ENCODE data around the gene SELENOT. TPM values are rescaled to one million over a fixed set of nuclear protein-coding genes. Genes with fewer than 3 reads are reported as not detected.

SELENOT gene
- polyA plus RNA-seq, 1 of the 3 experiments (the other 2 are of a cell fraction) = 143 TPM

GRCh38 chr3:150666167-150666566 is 63.0 kb downstream of the SELENOT start (continued):
- no peak for TF ChIP-seq CHD2 (IDR thresholded peaks at IDR 0.05; ENCODE audit: low read length, partially characterized antibody)

GRCh38 chr3:150673966-150674365 is 70.8 kb downstream of the SELENOT start:
- ChIA-PET POLR2A (no interaction called here), CTCF (no interaction called here)
- no peaks in the 10 kb centered on the region for H3K79me2 ChIP-seq (ENCODE audit: insufficient read depth)
- H3K36me3 ChIP-seq (replicated peaks in 1 of 2; ENCODE audit: control insufficient read depth in 1 of 2, insufficient read depth in 2 of 2, low read length in 1 of 2) = no peaks in the 10 kb centered on the region
- no peaks in the 10 kb centered on the region for H4K20me1 ChIP-seq (ENCODE audit: insufficient read depth)
- no peak for DNase-seq
- H3K9me3 ChIP-seq = peaks cover 9% of the 10 kb centered on the region; the same call in 1 of the 2 replicates
- H3K9ac ChIP-seq = no peak overlapping the region
- no peaks in the 10 kb centered on the region for H3F3A ChIP-seq (replicated peaks; ENCODE audit: insufficient read depth)
- H3K4me1 ChIP-seq (ENCODE audit: control insufficient read depth in 1 of 2, insufficient read depth in 2 of 2, low read depth in 1 of 2, low read length in 1 of 2) = no peaks in the 10 kb centered on the region
- WGBS (ENCODE audit: low lambda C conversion rate) = 22% methylated on average over 3 of the region's 3 CpGs
- no peak overlapping the region for H3K4me2 ChIP-seq
- no peak overlapping the region for H3K27ac ChIP-seq (ENCODE audit: low read depth in 2 of 2, low read length in 1 of 2)
- H3K9me2 ChIP-seq = no peaks in the 10 kb centered on the region
- no peak overlapping the region for H2AFZ ChIP-seq (ENCODE audit: low read depth)
- no peak overlapping the region for H3K4me3 ChIP-seq (ENCODE audit: low read depth in 2 of 2, low read length in 1 of 2)
- no peaks in the 10 kb centered on the region; the same call in 1 of the 2 replicates for H3K27me3 ChIP-seq (ENCODE audit: insufficient read depth)
- TF ChIP-seq, protein P1, sequence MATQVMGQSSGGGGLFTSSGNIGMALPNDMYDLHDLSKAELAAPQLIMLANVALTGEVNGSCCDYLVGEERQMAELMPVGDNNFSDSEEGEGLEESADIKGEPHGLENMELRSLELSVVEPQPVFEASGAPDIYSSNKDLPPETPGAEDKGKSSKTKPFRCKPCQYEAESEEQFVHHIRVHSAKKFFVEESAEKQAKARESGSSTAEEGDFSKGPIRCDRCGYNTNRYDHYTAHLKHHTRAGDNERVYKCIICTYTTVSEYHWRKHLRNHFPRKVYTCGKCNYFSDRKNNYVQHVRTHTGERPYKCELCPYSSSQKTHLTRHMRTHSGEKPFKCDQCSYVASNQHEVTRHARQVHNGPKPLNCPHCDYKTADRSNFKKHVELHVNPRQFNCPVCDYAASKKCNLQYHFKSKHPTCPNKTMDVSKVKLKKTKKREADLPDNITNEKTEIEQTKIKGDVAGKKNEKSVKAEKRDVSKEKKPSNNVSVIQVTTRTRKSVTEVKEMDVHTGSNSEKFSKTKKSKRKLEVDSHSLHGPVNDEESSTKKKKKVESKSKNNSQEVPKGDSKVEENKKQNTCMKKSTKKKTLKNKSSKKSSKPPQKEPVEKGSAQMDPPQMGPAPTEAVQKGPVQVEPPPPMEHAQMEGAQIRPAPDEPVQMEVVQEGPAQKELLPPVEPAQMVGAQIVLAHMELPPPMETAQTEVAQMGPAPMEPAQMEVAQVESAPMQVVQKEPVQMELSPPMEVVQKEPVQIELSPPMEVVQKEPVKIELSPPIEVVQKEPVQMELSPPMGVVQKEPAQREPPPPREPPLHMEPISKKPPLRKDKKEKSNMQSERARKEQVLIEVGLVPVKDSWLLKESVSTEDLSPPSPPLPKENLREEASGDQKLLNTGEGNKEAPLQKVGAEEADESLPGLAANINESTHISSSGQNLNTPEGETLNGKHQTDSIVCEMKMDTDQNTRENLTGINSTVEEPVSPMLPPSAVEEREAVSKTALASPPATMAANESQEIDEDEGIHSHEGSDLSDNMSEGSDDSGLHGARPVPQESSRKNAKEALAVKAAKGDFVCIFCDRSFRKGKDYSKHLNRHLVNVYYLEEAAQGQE (IDR thresholded peaks at IDR 0.05; ENCODE audit: low read depth, low read length) = no peak
- TF ChIP-seq, protein P2, sequence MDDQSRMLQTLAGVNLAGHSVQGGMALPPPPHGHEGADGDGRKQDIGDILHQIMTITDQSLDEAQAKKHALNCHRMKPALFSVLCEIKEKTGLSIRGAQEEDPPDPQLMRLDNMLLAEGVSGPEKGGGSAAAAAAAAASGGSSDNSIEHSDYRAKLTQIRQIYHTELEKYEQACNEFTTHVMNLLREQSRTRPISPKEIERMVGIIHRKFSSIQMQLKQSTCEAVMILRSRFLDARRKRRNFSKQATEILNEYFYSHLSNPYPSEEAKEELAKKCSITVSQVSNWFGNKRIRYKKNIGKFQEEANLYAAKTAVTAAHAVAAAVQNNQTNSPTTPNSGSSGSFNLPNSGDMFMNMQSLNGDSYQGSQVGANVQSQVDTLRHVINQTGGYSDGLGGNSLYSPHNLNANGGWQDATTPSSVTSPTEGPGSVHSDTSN (IDR thresholded peaks at IDR 0.05) = no peak
- TF ChIP-seq IRF3 (IDR thresholded peaks at IDR 0.05; ENCODE audit: low read depth, low read length) = no peak
- TF ChIP-seq, protein P3, sequence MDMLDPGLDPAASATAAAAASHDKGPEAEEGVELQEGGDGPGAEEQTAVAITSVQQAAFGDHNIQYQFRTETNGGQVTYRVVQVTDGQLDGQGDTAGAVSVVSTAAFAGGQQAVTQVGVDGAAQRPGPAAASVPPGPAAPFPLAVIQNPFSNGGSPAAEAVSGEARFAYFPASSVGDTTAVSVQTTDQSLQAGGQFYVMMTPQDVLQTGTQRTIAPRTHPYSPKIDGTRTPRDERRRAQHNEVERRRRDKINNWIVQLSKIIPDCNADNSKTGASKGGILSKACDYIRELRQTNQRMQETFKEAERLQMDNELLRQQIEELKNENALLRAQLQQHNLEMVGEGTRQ (IDR thresholded peaks at IDR 0.05; ENCODE audit: borderline replicate concordance, low read depth, low read length) = no peak
- TF ChIP-seq EZH2phosphoT487 (IDR thresholded peaks at IDR 0.05; ENCODE audit: borderline replicate concordance, low read depth) = no peak
- no peak for TF ChIP-seq POLR2AphosphoS5 (IDR thresholded peaks at IDR 0.05; ENCODE audit: low read depth, low read length)
- no peak for TF ChIP-seq FOXJ3 (CRISPR knock-in tag; IDR thresholded peaks at IDR 0.05)
- TF ChIP-seq SMC3 (IDR thresholded peaks at IDR 0.05; ENCODE audit: low read depth, low read length) = no peak

All from SK-N-SH (cell line).